Psoas muscle (tissue), 8 donors: Measurements from ENCODE around the gene DNAAF3. TPM values are rescaled to one million over a fixed set of nuclear protein-coding genes. Genes with fewer than 3 reads are reported as not detected.

Source experiments
- ATAC-seq, 4 donors: fragments of 200-7000 bp; cut with Tn5 transposase; one replicate each; pipeline ENCODE4 v1.9.1; 2020; ENCODE audit warnings: moderate library complexity in 3 of 4, mild to moderate bottlenecking in 2 of 4
- DNase-seq, 2 donors: peaks; one replicate each; pipeline ENCODE4 v3.0.0-alpha.2; 2020
- H3K27ac ChIP-seq: fragments of 200-600 bp; one replicate; pipeline ENCODE4 v1.8.0; 2022
- H3K27me3 ChIP-seq, 3 donors: fragments of 200-600 bp in 1 of 3; one replicate each; pipeline versions ENCODE4 v1.6.1 to v1.8.0; 2013 to 2022; ENCODE audit warnings: low read length in 2 of 3, mild to moderate bottlenecking in 2 of 3, moderate library complexity in 1 of 3; ENCODE audit not compliant: insufficient read depth in 3 of 3
- H3K36me3 ChIP-seq, 2 donors: fragments of 200-600 bp in 1 of 2; one replicate each; pipeline versions ENCODE4 v1.6.1 to v1.8.0; 2013 to 2022; ENCODE audit warnings: low read depth in 1 of 2, mild to moderate bottlenecking in 1 of 2, moderate library complexity in 1 of 2; ENCODE audit not compliant: insufficient read depth in 1 of 2
- H3K4me1 ChIP-seq: fragments of 200-600 bp; one replicate; pipeline ENCODE4 v1.8.0; 2022
- H3K4me3 ChIP-seq: fragments of 200-600 bp; one replicate; pipeline ENCODE4 v1.8.0; 2022; ENCODE audit warnings: mild to moderate bottlenecking
- H3K9me3 ChIP-seq: fragments of 200-600 bp; one replicate; pipeline ENCODE4 v1.8.0; 2022
- WGBS, 3 donors: extraction: QIAGEN DNeasy Blood & Tissue Kit; methylation state at CpG; one replicate each; pipeline versions ENCODE4 v1.1.6 to v1.1.7; 2013; 5-methylcytosine and 5-hydroxymethylcytosine counted together
- intact Hi-C, 2 donors: fragments of 100-400 bp; cut with DNase I; formaldehyde crosslinking; loops; one replicate each; pipeline versions ENCODE4 v1.11.0 to v1.14.2; 2022
- polyA plus RNA-seq, 3 donors: library from polyadenylated mRNA; stranded (reverse); fragments of 200-250 nt; gene quantifications; one replicate each; pipeline ENCODE4 v1.2.3, GENCODE V29; 2013
- total RNA-seq, 4 donors: library from RNA; stranded (reverse); fragmentation: NEBNext Ultra II Directional in 2 of 4; extraction: Animal tissue kit (Norgen Biotek cat#: 25700) in 2 of 4; gene quantifications; one replicate each; pipeline versions ENCODE4 v1.2.1 to v1.2.4, GENCODE V29; 2021 to 2023
- TF ChIP-seq, protein P1 (sequence below): fragments of 200-600 bp; IDR thresholded peaks from one replicate; pipeline ENCODE4 v1.8.0; 2022; ENCODE audit warnings: antibody characterized with exemption
- donor health status: healthy with polysubstance abuse.
- donor health status: DM: no; HTN: no; CAD: no; lungs with moderate emphysema.
- donor health status: Bipolar disorder and iron deficiency.
- donor health status: healthy.
- donor health status: DM: yes; HTN: yes; CAD: no.
- donor health status: DM: no; HTN: no; CAD: no.
- donor health status: DM: no; HTN: no; CAD: no.
- donor health status: DM: yes; HTN: yes; CAD: no.

DNAAF3 gene
- total and polyA plus RNA-seq, 7 donors: 0.06 to 0.47 (median 0.34) TPM; not detected in 4

DNA sequence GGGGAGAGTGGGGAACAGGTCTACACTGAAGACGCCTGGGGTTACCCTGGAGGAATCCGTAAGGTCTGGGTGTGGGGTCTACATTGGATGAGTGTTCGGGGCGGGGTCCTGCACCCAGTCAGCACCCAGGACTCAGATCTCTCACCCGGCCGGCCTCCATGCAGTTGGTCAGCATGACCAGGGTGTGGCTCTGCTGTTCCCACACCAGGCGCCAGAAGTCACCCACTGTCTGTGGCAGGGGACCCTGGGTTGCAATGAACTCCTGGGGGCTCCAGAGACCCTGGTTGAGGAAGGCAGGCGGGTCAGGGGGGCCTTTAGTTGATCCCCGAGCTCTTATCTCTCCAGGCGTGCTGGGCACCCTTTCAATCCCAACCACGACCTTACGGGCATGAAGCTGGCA is 19.7 kb upstream of the DNAAF3 start:
- peaks cover 0 to 37% (median 2%) of the 10 kb centered on the region in 3 donors for H3K27me3 ChIP-seq

DNA sequence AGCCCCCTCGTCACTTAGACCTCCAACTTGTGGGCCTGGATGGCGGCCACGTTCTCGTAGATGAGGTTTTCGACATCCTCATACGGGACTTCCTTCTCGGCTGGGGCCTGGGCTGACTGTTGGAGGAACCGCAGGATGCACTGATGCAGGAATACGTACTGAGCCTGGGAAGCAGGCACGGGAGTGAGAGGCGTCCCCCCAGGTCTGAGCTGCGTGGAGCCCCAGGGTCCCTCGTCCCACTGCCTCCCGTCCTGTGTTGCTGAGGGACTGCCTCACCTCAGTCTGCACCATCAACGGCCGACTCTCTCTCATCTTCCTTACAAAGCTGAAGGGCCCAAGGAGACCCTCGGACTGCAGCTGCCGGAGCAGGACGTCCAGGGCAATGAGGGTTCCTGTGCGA is 15.3 kb upstream of the DNAAF3 start:
- TF ChIP-seq, protein P1, sequence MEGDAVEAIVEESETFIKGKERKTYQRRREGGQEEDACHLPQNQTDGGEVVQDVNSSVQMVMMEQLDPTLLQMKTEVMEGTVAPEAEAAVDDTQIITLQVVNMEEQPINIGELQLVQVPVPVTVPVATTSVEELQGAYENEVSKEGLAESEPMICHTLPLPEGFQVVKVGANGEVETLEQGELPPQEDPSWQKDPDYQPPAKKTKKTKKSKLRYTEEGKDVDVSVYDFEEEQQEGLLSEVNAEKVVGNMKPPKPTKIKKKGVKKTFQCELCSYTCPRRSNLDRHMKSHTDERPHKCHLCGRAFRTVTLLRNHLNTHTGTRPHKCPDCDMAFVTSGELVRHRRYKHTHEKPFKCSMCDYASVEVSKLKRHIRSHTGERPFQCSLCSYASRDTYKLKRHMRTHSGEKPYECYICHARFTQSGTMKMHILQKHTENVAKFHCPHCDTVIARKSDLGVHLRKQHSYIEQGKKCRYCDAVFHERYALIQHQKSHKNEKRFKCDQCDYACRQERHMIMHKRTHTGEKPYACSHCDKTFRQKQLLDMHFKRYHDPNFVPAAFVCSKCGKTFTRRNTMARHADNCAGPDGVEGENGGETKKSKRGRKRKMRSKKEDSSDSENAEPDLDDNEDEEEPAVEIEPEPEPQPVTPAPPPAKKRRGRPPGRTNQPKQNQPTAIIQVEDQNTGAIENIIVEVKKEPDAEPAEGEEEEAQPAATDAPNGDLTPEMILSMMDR: no peak
- 68 to 70% (median 69%) methylated on average over 20 of the region's 20 CpGs for WGBS, 3 donors
- Histone ChIP-seq H3K27me3 (peaks cover 0 to 81% (median 21%) of the 10 kb centered on the region in 3 donors), H3K9me3 (no peaks in the 10 kb centered on the region), H3K4me1 (peaks cover 7% of the 10 kb centered on the region), H3K27ac (no peak overlapping the region), H3K36me3 (no peaks in the 10 kb centered on the region), H3K4me3 (no peak overlapping the region)
- ATAC-seq (no peak), DNase-seq (no peak)
- intact Hi-C loops: no loop called here

More for the DNA sequence above, 19.7 kb upstream of the DNAAF3 start:
- no peaks in the 10 kb centered on the region for H3K4me1 ChIP-seq
- no peaks in the 10 kb centered on the region for H3K9me3 ChIP-seq
- no peaks in the 10 kb centered on the region for H3K36me3 ChIP-seq
- 71 to 75% (median 72%) methylated on average over 11 to 12 of the region's 12 CpGs for WGBS, 3 donors
- H3K4me3 ChIP-seq: no peak overlapping the region
- TF ChIP-seq, protein P1: no peak
- ATAC-seq (no peak), DNase-seq (no peak)
- H3K27ac ChIP-seq: no peak overlapping the region
- intact Hi-C loops: no loop called here

DNA sequence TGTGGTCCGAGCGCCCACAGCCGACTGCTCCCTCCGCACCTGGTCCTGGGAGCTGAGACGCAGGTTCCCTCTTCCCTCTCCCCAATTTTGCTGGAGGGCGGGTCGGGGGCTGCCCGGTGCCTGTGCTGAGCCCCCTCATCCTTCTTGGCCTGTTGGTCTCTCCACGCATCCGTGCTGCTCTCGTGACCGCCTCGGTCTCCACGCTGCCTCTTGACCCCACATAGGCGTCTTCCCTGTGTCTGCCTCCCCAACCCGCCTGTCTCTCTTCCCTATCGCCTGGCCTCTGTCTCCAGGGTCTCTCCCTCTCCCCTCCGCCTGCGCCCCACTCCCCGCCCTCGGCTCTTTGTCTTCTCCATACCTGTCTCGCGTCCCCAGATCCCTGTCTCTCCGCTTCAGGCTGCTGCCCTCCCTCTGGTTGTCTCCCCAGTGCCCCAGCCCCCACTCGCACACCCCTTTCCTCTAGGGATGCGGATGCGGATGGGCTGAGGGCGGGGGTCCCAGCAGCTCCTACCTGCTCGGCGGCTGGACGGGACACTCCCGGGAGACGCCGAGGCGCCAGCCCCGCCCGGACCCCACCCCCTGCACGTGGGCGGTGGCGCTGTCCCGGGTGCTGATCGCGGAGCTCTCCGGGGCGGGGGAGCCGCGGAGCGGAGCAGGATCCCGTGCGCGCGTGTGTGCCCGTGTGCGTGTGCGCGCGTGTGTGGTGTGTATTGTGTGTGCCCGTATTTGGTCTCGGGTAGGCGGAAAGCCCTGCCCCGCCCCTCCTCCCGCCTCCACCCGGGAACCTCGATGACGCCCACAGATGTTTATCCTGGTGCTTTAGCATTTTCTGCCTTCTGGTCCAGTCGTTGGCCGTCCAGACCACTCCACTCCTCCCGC is 13.4 kb upstream of the DNAAF3 start, which contains the start of gene SYT5:
Gene SYT5, minus strand, starts transcription at position 684 of the 879 bp plus-strand sequence. CDS start 1,248 bp downstream, outside the sequence.
- ATAC-seq (peak; percentile 63 to 73 (median 70)), DNase-seq (no peak)
- H3K27me3 ChIP-seq: peaks cover 0 to 89% (median 30%) of the 10 kb centered on the region in 3 donors
- TF ChIP-seq, protein P1: no peak
- no peak within 1 kb of the TSS for H3K27ac ChIP-seq
- H3K9me3 ChIP-seq: no peaks in the 10 kb centered on the region
- WGBS, 3 donors: 1 to 2% (median 2%) methylated on average over 45 to 68 of the region's 68 CpGs
- peaks cover 7% of the 10 kb centered on the region for H3K4me1 ChIP-seq
- intact Hi-C loops: no loop called here
- no peaks in the 10 kb centered on the region for H3K36me3 ChIP-seq
- H3K4me3 ChIP-seq: peak within 1 kb of the TSS; percentile 56

DNA sequence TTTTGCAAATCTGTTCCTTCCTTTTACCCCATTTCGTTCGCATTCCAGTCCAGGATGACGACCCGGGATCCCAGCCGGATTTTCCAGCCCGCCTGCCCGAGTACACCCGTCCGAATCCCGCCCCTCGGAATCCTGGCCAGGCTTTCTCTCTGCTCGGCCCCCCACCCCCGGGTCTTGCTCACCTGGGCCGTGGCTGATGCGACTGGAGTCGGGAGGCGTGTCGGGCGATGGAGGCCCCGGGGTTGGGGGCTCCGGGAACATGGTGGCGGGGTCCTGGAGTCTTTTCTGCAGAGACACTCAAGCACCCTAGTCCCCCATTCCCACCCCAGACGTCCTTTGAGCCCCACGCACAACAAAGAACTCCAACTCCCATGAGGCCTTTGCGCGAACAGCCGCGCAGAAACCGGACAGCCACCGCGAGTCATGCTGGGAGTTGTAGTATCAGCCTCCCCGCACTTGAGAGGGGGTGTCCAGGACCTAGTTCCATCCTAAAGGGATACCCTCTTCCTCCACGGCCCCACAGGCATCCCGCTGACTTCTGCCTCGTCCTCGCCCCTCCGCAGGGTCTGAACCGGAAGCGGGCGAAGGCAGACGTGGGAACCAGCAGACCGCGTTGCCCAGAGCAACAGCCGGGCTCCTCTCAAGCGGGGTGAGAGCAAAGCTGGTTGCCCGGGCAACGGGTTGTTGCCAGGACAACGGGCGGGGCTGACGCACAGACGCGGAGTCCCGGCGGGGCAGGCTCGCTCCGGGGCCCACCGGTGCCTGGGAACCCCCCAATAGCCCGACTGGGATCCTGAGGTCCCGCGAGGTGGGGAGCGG is 12.6 kb upstream of the DNAAF3 start:
- peak overlapping the region; percentile 56 for H3K4me3 ChIP-seq
- peaks cover 0 to 92% (median 38%) of the 10 kb centered on the region in 3 donors for H3K27me3 ChIP-seq
- 3 to 4% (median 3%) methylated on average over 54 to 61 of the region's 61 CpGs for WGBS, 3 donors
- peaks cover 7% of the 10 kb centered on the region for H3K4me1 ChIP-seq
- TF ChIP-seq, protein P1: no peak
- H3K9me3 ChIP-seq: no peaks in the 10 kb centered on the region
- H3K27ac ChIP-seq: no peak overlapping the region
- H3K36me3 ChIP-seq: no peaks in the 10 kb centered on the region
- DNase-seq (peak; percentile 61 to 74), ATAC-seq (peak; percentile 76 to 93 (median 84))
- intact Hi-C loops: no loop called here
